Measurements from ENCODE around the gene GSG1L.

GSG1L gene

DNA sequence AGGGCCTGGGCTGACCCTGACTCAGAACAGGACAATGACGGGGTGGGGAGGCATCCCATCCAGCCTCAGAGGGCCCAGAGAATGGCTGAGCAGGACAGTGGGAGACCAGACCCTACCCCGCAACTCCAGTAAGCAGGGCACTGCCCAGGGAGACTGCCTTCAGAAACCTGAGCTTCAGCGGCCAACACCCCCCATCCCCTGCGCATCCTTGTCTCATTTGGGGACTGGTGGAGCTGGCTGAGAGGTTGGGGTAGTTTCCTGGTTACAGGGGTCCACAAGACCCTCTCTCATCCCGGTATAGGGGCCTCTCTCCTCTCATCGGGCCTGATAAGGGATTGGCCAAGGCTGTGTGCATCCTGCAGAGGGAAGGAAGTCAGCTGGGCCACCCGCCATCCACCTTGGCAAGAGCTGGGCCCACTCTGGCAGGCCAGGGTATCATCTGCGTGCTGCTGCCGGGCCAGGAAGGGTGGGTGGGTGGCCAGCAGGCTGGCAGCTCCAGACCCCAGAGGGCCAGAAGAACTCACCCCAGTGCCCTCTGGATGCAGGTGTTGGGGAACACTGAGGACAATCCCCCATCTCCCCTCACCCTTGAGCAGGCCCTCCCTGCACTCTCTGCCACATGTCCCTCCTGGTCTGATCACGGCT, 284.5 kb downstream of the GSG1L start:
- peak in 15 of 56 donors; percentile 5 to 50 (median 30) for DNase-seq

DNA sequence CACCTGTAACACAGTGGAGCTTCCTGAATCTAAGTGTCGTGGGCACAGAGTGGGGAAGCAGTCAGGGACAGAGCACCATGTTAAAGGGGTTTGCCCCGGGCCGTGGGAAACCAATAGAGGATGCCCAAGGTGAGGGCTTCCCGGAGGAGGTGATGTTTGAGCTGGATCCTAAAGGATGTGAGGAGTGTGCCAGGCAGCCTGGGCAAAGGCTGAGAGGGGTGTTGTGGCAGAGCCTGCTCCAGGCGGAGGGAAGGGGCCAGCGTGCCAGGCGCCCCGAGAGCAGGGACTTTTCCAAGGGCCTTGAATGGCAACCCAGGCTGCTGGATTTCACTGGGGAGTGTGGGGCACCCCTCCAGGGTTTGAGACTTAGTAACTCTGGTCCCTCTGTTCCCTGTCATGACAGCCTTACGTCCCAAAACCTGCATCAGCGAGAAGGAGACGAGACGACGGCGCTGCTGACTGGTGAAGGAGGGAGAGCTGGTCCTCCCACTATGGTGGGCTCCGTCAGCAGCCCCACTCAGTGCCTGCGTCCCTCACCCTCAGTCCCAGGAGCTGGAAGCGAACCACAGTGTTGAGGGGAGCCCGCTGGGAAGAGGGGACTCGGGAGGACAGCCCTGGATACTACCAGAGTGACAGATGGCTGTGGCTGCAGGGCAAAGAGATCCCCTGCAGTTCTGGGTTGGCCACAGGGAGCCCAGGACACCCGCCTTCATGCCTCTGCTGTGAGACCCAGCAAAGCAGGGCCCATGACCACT, 285.2 kb downstream of the GSG1L start:
- DNase-seq = no peak

DNA sequence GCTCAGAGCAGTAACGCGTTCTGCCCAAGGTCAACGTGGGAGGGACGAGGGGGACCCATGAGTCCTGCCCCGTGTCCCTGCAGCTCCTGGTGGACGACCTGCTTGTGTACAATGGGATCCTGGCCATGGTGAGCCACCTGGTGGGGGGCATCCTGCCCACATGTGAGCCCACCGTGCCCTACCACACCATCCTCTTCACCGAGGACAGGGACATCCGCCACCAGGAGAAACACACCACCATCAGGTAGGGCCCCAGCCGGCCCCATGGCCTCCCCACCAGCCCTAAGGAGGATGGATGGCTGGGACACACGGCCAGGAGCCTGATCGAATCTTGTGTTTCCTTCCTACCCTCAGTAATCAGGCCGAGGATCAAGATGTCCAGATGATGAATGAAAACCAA, 286.0 kb downstream of the GSG1L start:
- DNase-seq = no peak

DNA sequence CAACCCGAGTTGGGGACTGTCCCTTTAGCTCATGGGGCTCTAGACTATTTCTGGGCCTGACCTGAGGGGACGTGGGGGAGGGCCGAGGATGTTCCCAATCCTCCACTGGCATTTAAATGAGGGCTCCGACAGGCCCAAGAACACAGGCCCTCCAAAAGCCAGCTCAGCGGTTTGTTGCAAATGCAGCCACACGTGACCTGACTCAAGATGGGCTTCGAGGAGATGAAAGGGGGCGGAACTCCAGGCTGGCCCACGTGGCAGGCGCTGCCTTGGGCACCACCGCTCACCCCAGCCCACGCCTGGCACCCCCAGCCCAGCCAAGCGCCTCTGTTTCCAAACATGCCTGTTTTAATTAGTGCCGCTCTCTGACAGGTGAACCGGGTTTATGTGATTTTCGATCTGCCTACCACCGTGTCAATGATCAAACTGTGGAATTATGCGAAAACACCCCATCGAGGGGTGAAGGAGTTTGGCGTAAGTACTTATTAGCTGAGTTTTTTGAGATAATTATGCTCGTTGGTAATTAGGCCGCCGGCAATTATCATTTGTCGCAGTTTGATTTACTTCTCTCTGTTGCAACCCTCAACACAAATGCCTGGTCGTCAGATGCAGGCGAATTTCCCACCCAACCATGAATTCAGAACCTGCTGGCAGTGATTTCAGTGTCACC, 286.8 kb downstream of the GSG1L start:
- DNase-seq = peak in 51 of 56 donors; percentile 8 to 85 (median 52)

DNA sequence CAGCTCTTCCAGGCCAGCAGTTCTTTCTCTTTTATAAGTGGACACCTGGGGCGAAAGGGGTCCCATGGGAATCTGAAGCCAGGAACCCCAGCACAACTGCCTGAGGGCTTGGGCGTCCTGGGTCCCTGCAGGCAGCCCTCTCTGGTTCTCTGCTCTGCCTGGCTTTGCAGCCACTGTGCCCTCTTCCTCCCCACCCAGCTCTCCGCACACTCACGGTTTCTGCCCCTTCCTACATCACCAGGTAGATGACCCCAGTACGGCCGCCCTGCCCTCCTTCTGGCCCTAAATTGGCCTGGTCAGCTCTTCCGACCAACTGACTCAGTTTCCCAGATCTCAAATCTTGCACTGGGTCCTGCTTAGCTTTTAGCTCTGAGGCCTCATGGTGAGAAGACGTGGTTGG, 288.3 kb downstream of the GSG1L start:
- no peak for DNase-seq

DNA sequence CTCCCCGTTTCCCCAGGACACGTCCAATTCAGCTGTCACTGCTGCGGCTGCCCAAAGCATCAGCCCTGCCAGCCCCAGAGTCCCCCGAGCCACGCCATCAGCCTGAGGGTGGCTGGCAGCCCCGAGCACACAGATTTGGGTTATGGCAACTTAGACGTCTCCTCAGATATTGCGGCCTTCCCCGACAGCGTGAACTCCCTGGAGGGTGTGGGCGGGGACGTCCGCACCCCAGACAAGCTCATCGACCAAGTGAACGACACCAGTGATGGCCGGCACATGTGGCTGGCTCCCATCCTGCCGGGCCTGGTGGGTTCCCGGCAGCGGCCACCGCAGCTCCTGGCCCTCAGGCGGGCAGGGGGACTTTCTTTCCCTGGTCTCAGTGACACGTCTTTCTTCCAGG, 288.7 kb downstream of the GSG1L start:
- DNase-seq = no peak

DNA sequence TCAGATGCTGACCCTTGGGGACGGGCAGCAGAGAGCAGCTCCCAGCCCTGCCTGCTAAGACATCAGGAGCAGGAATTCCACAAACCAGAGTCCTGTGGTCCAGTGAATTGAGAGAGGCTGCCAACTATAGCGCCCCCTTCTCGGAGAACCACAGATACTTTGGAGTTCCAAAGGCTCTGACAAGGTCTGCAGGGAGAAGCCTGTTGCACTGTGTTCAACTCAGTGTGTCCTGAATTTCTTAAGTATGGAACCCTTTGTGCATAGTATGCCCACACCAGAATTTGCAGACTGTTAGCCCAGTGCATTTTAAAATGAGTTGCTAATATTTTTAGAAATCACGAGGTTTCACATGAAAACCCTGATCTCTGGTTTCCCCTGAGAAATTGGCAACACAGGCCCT, 290.2 kb downstream of the GSG1L start:
- DNase-seq = no peak

DNA sequence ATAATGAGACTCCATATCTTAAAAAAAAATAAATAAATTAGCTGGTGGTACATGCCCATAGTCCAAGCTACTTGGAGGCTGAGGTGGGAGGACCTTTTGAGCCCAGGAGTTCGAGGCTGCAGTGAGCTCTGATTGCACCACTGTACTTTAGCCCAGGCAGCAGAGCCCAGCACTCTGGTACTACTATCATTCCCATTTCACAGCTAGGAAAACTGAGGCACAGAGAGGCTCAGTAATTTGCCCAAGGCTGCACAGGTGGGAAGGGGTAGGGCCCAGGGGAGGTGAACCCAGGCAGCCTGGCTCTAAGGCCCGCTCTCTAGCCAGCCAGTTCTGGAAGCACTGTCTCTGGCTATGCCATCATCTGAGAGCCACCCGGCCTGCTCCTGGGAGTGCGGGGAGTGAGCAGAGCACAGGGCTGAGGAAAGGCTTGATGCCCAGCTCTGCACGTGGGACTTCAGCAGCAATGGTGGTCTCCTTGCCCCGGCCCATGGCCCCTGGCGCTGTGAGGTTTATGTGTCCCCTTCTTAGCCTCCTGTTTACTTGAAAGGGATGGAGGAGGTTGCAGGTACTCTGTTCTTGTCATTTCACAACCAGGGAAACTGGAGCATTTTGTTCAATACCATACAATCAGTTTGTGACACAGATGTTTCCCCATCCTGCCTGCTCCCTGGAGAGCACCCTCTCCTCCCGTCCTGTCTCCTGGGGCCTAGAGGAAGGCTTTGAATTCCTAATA, 291.3 kb downstream of the GSG1L start:
- DNase-seq = no peak

DNA sequence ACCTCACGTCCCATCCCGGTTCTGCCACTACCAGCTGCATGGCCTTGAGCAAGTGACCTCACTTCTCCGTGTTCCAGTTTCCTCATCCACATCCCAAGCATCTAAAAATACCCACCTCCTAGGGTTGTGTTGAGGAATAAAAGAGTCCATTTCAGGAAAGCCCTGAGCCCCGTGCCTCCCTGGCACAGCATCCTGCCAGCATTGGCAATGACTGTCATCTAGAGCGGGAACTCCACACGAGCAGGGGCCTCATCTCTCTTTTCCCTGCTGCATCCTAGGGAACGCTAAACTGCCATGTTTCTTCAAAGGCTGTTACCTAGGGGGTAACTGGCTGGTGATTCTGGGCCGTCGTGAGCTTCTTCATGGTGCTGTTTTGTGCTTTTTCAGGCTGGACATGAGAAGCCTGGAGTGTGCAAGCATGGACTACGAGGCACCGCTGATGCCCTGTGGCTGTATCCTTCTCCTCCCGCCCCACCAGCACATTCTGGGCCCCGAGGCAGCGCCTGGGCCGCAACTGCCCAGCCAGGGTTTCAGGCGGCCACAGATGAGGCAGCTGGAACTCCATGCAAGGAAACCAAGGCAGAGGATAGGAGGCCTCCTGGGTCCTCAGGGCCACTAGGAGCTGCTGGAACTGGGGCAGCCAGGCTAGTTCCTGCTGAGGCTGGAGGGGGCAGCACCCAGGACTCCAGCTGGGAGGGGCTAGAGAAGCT, 292.2 kb downstream of the GSG1L start:
- DNase-seq = no peak

DNA sequence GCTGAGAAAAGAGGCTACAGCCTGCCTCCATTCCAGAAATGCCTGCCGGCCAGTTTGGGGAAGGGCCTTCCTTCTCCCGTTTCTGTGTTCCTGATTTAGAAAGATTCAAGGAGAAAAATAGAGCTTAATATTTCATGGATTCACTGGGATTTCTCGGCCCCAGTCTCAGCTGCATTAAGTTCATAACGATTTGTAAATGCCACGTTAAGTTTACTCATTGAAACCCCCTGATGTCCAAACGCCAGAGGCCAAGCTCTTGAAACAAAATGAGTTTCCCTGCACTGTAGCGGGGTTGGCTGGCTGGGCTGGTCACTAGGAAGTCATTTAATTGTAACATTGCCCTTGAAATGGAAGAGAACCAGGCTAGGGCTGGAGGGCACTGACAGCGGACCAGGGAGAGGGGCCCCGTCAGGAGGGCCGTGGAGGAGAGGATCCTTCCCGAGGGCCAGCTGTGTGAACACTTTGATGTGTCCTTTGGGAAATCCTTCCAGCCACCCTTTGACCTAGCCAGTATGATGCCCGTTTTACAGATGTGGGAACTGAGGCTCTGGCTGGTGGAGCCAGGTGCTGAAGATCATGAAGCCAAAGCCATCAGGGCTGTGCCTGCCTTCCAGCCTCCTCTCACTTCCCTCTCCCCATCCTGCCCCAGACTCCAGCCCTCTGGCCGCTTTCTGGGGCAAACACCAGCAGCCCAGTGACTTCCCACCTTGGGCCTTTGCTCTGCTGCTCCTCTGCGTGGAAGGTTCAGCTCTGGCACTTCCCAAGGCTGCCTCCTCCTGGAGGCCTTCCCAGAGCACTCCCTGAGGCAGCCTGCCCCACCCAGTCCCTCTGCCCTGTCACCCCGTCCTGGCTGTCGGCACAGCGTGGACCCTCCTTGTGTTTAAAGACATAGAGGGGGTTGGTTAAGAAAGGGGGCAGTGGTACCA, 293.0 kb downstream of the GSG1L start:
- no peak for DNase-seq

DNA sequence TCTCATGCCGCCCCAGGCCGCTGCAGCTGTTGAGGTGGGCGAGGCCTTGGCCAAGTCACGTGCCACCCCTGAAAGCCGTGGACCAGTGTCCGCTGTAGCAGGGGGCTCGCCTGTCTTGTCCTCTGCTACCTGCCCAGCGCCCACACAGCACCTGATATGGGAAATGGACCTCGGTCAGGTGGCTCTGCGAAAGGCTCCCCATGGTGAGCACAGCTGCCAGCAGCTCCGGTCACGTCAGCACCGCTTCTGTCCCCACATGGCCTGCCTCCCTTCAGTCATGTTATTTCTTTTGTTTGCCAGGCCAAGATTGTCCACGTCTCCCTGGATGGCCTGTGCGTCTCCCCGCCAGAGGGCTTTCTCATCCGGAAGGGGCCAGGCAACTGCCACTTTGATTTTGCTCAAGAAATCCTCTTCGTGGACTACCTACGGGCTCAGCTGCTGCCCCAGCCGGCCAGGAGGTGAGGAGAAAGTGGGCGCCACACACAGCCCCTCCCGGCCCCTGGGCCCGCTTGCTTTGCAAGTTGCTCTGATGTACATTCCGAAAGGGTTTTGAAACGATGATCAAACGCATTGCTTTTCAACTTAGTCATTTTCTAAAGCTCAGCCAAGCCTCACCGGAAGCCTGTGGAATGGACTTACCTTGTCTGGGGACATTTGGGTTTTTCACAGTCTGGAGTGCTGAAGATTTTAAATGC, 293.8 kb downstream of the GSG1L start:
- DNase-seq = no peak

DNA sequence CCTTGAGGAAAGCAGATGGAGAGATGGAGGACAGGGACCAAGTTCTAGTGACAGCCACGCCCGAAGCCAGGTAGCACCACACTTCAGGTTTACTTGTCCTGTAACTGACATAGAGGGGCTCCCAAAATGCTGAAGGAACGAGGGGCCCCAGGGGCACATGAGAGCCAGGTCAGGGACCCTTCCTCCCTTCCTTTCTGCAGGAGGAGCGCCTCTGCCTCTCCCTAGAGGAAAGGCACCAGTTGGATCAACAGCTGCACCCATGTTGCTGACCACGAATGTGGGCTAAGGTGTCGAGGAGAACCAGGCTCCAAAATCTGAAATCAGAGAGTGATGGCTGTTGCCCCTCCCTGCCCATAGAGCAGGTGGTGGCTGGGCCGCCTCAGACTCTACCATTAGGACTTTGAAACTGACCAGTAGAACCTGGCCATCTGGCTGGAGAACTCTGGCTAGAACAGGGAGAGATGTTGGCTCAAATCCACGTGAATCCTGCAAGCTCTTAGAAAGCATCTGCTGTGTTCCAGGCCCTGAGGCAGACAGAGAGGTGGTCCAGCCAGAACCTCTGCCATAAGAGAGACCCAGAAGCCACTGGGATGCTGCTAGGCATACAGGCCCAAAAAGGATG, 294.8 kb downstream of the GSG1L start:
- no peak for DNase-seq

DNA sequence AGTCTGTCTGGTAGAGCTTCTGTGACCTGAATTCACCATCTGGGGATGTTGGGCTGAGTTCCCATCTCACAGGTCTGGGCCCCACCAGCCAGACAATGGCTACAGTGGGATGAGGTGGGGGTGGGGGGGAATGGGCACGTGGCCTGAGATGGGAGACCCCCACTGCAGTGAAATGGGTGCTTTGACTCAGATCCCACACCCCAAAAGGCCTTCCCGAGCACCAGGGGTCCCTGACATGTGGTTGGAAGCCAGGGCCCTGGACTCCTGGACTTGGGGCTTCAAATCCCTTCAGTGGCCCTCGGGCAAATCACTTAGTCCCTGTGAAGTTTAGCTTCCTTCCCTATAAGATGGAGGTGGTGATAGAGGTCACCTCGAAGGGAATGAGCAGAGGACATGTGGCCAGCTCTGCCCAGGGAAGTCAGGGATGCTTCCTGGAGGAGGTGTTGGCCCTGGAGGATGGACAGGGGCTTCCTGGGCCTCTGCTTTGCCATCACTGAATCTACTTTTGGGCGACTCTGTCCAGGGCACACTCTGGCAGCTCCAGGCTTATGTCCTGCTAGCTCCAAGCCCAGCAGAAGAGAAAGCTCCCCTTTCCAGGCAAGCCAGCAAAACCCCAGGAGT, 295.4 kb downstream of the GSG1L start:
- no peak for DNase-seq

DNA sequence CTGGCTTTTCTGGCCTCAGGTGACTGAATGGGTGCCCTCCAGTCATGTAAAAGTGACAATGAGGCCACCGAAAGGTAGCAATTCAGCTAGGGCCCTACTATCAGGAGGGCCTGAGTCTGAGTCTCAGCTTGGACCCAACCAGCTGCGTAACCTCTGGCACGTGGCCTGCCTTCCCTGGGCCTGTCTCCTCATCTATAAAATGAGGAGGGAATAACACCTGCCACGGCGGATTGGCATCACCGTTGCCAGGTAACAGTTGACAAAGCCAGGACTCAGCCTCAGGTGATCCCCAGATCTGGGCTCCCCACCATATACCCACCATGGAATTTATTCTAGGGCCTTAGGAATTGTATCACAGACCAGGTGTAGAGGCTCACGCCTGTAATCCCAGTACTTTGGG, 296.4 kb downstream of the GSG1L start:
- no peak for DNase-seq

DNA sequence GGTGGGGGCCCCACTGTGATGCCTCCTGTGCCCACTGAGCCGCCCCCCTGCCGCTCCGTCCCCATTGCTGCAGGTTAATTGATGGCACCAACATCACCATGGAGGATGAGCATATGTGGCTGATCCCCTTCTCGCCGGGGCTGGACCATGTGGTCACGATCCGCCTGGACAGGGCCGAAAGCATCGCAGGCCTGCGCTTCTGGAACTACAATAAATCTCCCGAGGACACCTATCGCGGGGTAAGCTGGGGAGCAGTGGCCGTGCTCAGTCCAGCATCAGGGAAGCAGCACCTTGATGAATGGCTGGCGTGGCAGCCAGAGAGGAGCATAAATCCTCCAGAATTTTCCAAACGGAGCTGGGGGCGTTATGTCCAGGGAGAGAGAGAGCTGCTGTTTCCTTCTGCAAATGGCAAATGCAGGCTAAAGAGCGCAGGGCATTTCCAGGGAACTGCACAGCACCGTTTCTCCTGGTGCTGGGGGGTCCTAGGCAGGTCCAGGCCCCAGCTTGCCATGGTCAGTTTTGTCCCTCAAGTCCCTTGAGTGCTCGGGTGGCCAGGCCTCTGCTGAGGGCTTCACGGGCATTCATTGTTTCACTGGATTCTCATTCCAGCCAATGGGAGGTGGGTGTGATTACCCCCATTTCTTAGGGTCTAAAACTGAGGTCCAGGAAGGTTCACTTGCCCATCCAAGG, 297.1 kb downstream of the GSG1L start:
- DNase-seq = no peak

DNA sequence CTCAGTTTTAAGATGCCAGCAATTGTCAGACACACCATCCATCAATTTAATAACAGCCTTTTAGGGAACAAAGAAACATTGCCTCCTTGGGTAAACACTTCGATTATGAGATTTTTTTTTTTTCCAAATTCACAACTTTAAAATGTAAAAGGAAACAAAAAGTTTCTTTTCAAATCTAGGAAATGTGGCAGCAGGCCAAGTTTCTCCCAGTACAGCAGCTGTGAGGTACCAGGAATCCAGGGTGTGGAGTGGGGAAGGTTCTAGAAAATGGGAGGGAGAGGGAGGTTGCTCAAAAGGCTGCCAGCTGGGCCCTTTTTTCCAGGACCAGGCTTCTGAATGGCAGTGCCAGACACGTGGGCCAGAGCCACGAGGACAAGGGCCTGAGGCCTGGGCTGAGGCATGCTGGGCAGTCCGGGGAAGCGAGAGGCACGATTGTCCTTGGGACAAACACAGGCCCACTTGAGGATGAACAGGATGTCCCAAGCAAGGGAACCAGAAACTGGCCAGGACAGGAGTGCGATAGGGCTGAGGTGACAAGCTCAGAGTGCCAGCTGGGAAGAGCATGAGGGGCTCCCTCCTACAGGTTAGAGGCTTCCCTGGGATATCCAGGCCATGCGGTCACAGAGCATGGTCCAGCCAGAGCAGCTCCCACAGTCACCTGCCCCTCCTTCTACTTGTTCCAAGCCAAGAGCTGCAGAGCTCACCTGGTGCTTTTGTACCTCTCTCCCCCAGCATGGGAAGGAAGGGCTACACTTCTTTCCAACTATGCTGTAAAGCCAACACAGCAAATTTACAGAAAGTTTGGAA, 298.4 kb downstream of the GSG1L start:
- DNase-seq = peak in 1 of 56 donors; percentile 25

DNA sequence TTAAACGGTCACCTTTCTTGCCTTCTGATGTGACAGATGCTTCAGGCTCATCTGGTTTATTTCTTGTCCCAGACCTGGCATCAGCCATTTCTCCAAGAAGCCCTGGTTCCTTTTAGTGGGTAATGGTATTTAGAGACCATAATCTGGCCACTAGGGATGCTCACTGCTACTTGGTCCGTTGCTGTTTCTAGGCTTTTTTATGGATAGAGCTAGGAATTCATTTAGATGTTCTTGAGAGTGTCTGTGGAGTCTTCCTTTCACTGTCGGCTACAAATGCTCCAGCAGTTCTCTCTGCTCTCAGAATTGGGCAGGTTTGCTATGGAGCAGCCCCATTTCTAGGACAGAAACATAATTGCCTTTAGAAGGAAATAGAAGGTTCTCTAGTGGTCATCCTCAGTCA, 299.1 kb downstream of the GSG1L start:
- DNase-seq = no peak
